ENCODE data around the gene PTPRO. TPM values are rescaled to one million over a fixed set of nuclear protein-coding genes. Genes with fewer than 3 reads are reported as not detected.

The PTPRO gene
- total RNA-seq, 1 donor, result under 0.01 TPM

- Histone ChIP-seq H3K27me3 (ENCODE audit: insufficient read depth, low read length) (no peaks in the 10 kb centered on the region), H3K4me1 (ENCODE audit: insufficient read depth, low read length) (peaks cover 5% of the 10 kb centered on the region), H4K20me1 (ENCODE audit: insufficient read depth, low read length) (no peaks in the 10 kb centered on the region), H2AFZ (ENCODE audit: low read length) (no peak overlapping the region), H3K4me2 (ENCODE audit: insufficient read depth, low read length) (no peak overlapping the region), H3K36me3 (ENCODE audit: insufficient read depth, low read length) (no peaks in the 10 kb centered on the region), H3K4me3 (ENCODE audit: insufficient read depth, low read length) (no peak overlapping the region), H3K9me3 (ENCODE audit: low read depth, low read length) (no peaks in the 10 kb centered on the region), H3K79me2 (ENCODE audit: insufficient read depth, low read length) (no peaks in the 10 kb centered on the region), H3K27ac (ENCODE audit: low read depth, low read length) (no peak overlapping the region)
- no peak for TF ChIP-seq CTCF (IDR thresholded peaks at IDR 0.05; ENCODE audit: extremely low read depth, low read depth, low read length)
- DNase-seq (ENCODE audit: insufficient read length, low spot score, missing footprints), result no peak
Measured at GRCh38 chr12:15545334-15545733, 223.0 kb downstream of the PTPRO start.

GRCh38 chr12:15546102-15546701 lies 223.9 kb downstream of the PTPRO start:
- no peak for DNase-seq (ENCODE audit: insufficient read length, low spot score, missing footprints)
- no peaks in the 10 kb centered on the region for H3K9me3 ChIP-seq (ENCODE audit: low read depth, low read length)
- H3K36me3 ChIP-seq (ENCODE audit: insufficient read depth, low read length), result no peaks in the 10 kb centered on the region
- no peaks in the 10 kb centered on the region for H4K20me1 ChIP-seq (ENCODE audit: insufficient read depth, low read length)
- H3K4me1 ChIP-seq (ENCODE audit: insufficient read depth, low read length), result no peaks in the 10 kb centered on the region
- TF ChIP-seq CTCF (IDR thresholded peaks at IDR 0.05; ENCODE audit: extremely low read depth, low read depth, low read length), result no peak
- no peak overlapping the region for H3K27ac ChIP-seq (ENCODE audit: low read depth, low read length)
- no peak overlapping the region for H2AFZ ChIP-seq (ENCODE audit: low read length)
- no peak overlapping the region for H3K4me2 ChIP-seq (ENCODE audit: insufficient read depth, low read length)
- H3K4me3 ChIP-seq (ENCODE audit: insufficient read depth, low read length), result no peak overlapping the region
- no peaks in the 10 kb centered on the region for H3K79me2 ChIP-seq (ENCODE audit: insufficient read depth, low read length)
- no peaks in the 10 kb centered on the region for H3K27me3 ChIP-seq (ENCODE audit: insufficient read depth, low read length)

- no peak overlapping the region for H3K27ac ChIP-seq (ENCODE audit: low read depth, low read length)
- H3K9me3 ChIP-seq (ENCODE audit: low read depth, low read length), result no peaks in the 10 kb centered on the region
- DNase-seq (ENCODE audit: insufficient read length, low spot score, missing footprints), result no peak
- no peak overlapping the region for H3K4me3 ChIP-seq (ENCODE audit: insufficient read depth, low read length)
- no peak overlapping the region for H2AFZ ChIP-seq (ENCODE audit: low read length)
- TF ChIP-seq CTCF (IDR thresholded peaks at IDR 0.05; ENCODE audit: extremely low read depth, low read depth, low read length), result no peak
- no peaks in the 10 kb centered on the region for H3K27me3 ChIP-seq (ENCODE audit: insufficient read depth, low read length)
- no peaks in the 10 kb centered on the region for H3K79me2 ChIP-seq (ENCODE audit: insufficient read depth, low read length)
- H3K36me3 ChIP-seq (ENCODE audit: insufficient read depth, low read length), result no peaks in the 10 kb centered on the region
- no peak overlapping the region for H3K4me2 ChIP-seq (ENCODE audit: insufficient read depth, low read length)
- H4K20me1 ChIP-seq (ENCODE audit: insufficient read depth, low read length), result no peaks in the 10 kb centered on the region
- no peaks in the 10 kb centered on the region for H3K4me1 ChIP-seq (ENCODE audit: insufficient read depth, low read length)
Measured at GRCh38 chr12:15547063-15547462, 224.8 kb downstream of the PTPRO start.

- no peak for DNase-seq (ENCODE audit: insufficient read length, low spot score, missing footprints)
- Histone ChIP-seq H3K4me3 (ENCODE audit: insufficient read depth, low read length) (no peak overlapping the region), H3K27ac (ENCODE audit: low read depth, low read length) (no peak overlapping the region), H2AFZ (ENCODE audit: low read length) (no peak overlapping the region), H3K4me1 (ENCODE audit: insufficient read depth, low read length) (no peaks in the 10 kb centered on the region), H3K9me3 (ENCODE audit: low read depth, low read length) (no peaks in the 10 kb centered on the region), H3K79me2 (ENCODE audit: insufficient read depth, low read length) (no peaks in the 10 kb centered on the region), H4K20me1 (ENCODE audit: insufficient read depth, low read length) (no peaks in the 10 kb centered on the region), H3K27me3 (ENCODE audit: insufficient read depth, low read length) (no peaks in the 10 kb centered on the region), H3K4me2 (ENCODE audit: insufficient read depth, low read length) (no peak overlapping the region), H3K36me3 (ENCODE audit: insufficient read depth, low read length) (no peaks in the 10 kb centered on the region)
- no peak for TF ChIP-seq CTCF (IDR thresholded peaks at IDR 0.05; ENCODE audit: extremely low read depth, low read depth, low read length)
Measured at GRCh38 chr12:15547691-15548090, 225.4 kb downstream of the PTPRO start.
